Esophagus muscularis mucosa (tissue), 3 donors: ENCODE measurements around the gene CCDC63.

Source experiments
- CTCF ChIP-seq, 3 experiments: fragments of 200-600 bp in 2 of 3; fragments of 450-650 bp in 1 of 3; sonication (generic) in 2 of 3; IDR thresholded peaks; one replicate each; pipeline ENCODE4 v1.5.1; 2017 to 2019; ENCODE audit warnings: antibody characterized with exemption in 3 of 3, mild to moderate bottlenecking in 2 of 3, moderate library complexity in 1 of 3
- EP300 ChIP-seq: sonication (generic); formaldehyde crosslinking; IDR thresholded peaks from one replicate; pipeline ENCODE4 v1.6.1; 2017; ENCODE audit warnings: antibody characterized with exemption

- TF ChIP-seq CTCF (IDR thresholded peaks at IDR 0.05) (no peak), EP300 (no peak)
Measured at GRCh38 chr12:110934093-110934852, 87.5 kb downstream of the CCDC63 start.
